ENCODE results near the gene ADAMTSL1.

The ADAMTSL1 gene

GRCh38 chr9:18499980-18500379 is 26.0 kb downstream of the ADAMTSL1 start:
- no peak for DNase-seq (ENCODE audit: low read depth in 1 of 2, low spot score in 1 of 2)

GRCh38 chr9:18500451-18500850 is 26.5 kb downstream of the ADAMTSL1 start:
- no peak for DNase-seq (ENCODE audit: low read depth in 1 of 2, low spot score in 1 of 2)

- DNase-seq (ENCODE audit: low read depth in 1 of 2, low spot score in 1 of 2): no peak
Observed at GRCh38 chr9:18501949-18502348, 28.0 kb downstream of the ADAMTSL1 start.

GRCh38 chr9:18502546-18502945 is 28.6 kb downstream of the ADAMTSL1 start:
- DNase-seq (ENCODE audit: low read depth in 1 of 2, low spot score in 1 of 2): no peak

GRCh38 chr9:18504707-18505106 is 30.8 kb downstream of the ADAMTSL1 start:
- no peak for DNase-seq (ENCODE audit: low read depth in 1 of 2, low spot score in 1 of 2)

- DNase-seq (ENCODE audit: low read depth in 1 of 2, low spot score in 1 of 2): no peak
Observed at GRCh38 chr9:18507151-18507550, 33.2 kb downstream of the ADAMTSL1 start.

- DNase-seq (ENCODE audit: low read depth in 1 of 2, low spot score in 1 of 2): no peak
Observed at GRCh38 chr9:18516514-18516913, 42.6 kb downstream of the ADAMTSL1 start.

GRCh38 chr9:18516965-18517364 is 43.0 kb downstream of the ADAMTSL1 start:
- no peak for DNase-seq (ENCODE audit: low read depth in 1 of 2, low spot score in 1 of 2)

- no peak for DNase-seq (ENCODE audit: low read depth in 1 of 2, low spot score in 1 of 2)
Observed at GRCh38 chr9:18520416-18521047, 46.6 kb downstream of the ADAMTSL1 start.

- DNase-seq (ENCODE audit: low read depth in 1 of 2, low spot score in 1 of 2): no peak
Observed at GRCh38 chr9:18526685-18527084, 52.7 kb downstream of the ADAMTSL1 start.

GRCh38 chr9:18531136-18532065 is 57.4 kb downstream of the ADAMTSL1 start:
- no peak for DNase-seq (ENCODE audit: low read depth in 1 of 2, low spot score in 1 of 2)

- DNase-seq (ENCODE audit: low read depth in 1 of 2, low spot score in 1 of 2): no peak
Observed at GRCh38 chr9:18534611-18535010, 60.7 kb downstream of the ADAMTSL1 start.

- no peak for DNase-seq (ENCODE audit: low read depth in 1 of 2, low spot score in 1 of 2)
Observed at GRCh38 chr9:18536554-18536953, 62.6 kb downstream of the ADAMTSL1 start.

- no peak for DNase-seq (ENCODE audit: low read depth in 1 of 2, low spot score in 1 of 2)
Observed at GRCh38 chr9:18539203-18539693, 65.3 kb downstream of the ADAMTSL1 start.

- DNase-seq (ENCODE audit: low read depth in 1 of 2, low spot score in 1 of 2): no peak
Observed at GRCh38 chr9:18542837-18543405, 69.0 kb downstream of the ADAMTSL1 start.

GRCh38 chr9:18543406-18544192 is 69.6 kb downstream of the ADAMTSL1 start:
- DNase-seq (ENCODE audit: low read depth in 1 of 2, low spot score in 1 of 2): no peak

- DNase-seq (ENCODE audit: low read depth in 1 of 2, low spot score in 1 of 2): no peak
Observed at GRCh38 chr9:18544456-18544855, 70.5 kb downstream of the ADAMTSL1 start.

GRCh38 chr9:18545636-18546360 is 71.8 kb downstream of the ADAMTSL1 start:
- no peak for DNase-seq (ENCODE audit: low read depth in 1 of 2, low spot score in 1 of 2)

GRCh38 chr9:18548456-18548855 is 74.5 kb downstream of the ADAMTSL1 start:
- DNase-seq (ENCODE audit: low read depth in 1 of 2, low spot score in 1 of 2): no peak

GRCh38 chr9:18549772-18550171 is 75.8 kb downstream of the ADAMTSL1 start:
- DNase-seq (ENCODE audit: low read depth in 1 of 2, low spot score in 1 of 2): no peak
